GM12801 (cell line): ENCODE data around the gene SENP8.

ENCODE experiments used
- CTCF ChIP-seq: IDR thresholded peaks from one replicate; pipeline ENCODE4 v1.5.1; 2011; ENCODE audit warnings: control low read depth; ENCODE audit not compliant: insufficient read length; ENCODE audit errors: extremely low read depth

Gene SENP8

GRCh38 chr15:72182673-72183072 is 64.5 kb downstream of the SENP8 start:
- TF ChIP-seq CTCF: no peak

- no peak for TF ChIP-seq CTCF
These were observed 65.6 kb downstream of the SENP8 start for GRCh38 chr15:72183781-72184164.

- no peak for TF ChIP-seq CTCF
These were observed 66.1 kb downstream of the SENP8 start for GRCh38 chr15:72184165-72184811.

GRCh38 chr15:72189250-72189902 is 71.2 kb downstream of the SENP8 start:
- no peak for TF ChIP-seq CTCF

- TF ChIP-seq CTCF: no peak
These were observed 74.2 kb downstream of the SENP8 start for GRCh38 chr15:72192416-72192815.
